ENCODE results near the gene ARPC2.

DNA sequence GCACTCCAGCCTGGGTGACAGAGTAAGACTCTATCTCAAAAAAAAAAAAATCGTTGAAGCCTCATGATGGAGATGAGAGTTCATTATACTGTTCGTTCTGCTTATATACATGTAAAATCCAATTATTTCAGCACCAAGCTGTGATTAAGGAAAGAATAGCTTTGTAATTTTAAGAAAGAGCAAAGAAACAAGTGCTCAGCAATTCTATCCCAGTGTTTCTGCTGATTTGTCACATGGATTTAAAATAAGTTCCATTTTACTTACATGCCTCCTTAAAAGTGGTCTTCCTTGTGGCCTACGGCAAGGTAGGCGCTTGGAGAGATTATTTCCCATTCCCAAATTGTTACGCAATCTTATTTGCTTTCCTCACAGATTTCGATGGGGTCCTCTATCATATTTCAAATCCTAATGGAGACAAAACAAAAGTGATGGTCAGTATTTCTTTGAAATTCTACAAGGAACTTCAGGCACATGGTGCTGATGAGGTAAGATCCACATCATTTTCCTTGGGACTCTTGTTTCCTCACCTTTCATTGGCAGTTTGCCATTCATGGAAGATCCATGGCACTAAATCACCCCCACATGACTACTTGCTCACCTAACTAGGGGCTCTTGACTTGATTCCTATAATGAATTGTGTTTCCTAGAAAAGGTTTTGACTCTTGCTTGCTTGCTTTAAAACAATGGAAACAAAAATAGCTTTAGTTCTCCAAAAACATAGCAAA, 11.5 kb downstream of the ARPC2 start:
- TF ChIP-seq, protein P1, sequence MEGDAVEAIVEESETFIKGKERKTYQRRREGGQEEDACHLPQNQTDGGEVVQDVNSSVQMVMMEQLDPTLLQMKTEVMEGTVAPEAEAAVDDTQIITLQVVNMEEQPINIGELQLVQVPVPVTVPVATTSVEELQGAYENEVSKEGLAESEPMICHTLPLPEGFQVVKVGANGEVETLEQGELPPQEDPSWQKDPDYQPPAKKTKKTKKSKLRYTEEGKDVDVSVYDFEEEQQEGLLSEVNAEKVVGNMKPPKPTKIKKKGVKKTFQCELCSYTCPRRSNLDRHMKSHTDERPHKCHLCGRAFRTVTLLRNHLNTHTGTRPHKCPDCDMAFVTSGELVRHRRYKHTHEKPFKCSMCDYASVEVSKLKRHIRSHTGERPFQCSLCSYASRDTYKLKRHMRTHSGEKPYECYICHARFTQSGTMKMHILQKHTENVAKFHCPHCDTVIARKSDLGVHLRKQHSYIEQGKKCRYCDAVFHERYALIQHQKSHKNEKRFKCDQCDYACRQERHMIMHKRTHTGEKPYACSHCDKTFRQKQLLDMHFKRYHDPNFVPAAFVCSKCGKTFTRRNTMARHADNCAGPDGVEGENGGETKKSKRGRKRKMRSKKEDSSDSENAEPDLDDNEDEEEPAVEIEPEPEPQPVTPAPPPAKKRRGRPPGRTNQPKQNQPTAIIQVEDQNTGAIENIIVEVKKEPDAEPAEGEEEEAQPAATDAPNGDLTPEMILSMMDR (IDR thresholded peaks at IDR 0.05; ENCODE audit: poor library complexity), result no peak
- TF ChIP-seq EZH2 (IDR thresholded peaks at IDR 0.05; ENCODE audit: borderline replicate concordance), result no peak

Data from hepatocyte (in vitro differentiated cells).